Stimulated activated CD4-positive, alpha-beta T cell treated with anti-CD3 and anti-CD28 coated beads, Interleukin-12 subunit alpha, Interleukin-12 subunit beta, amount 100 ng/mL, for 48 hours (primary cell): ENCODE measurements around the gene NDNF.

ENCODE experiments used
- DNase-seq, 3 donors: peaks; one replicate each; pipeline ENCODE4 v3.0.0-alpha.2; 2020; ENCODE audit warnings: low read depth in 2 of 3, low spot score in 1 of 3

Gene NDNF

GRCh38 chr4:121072224-121073003 lies at the start of gene NDNF:
Gene NDNF, minus strand, starts transcription at chr4:121072535. Its CDS starts 26,698 bp downstream, at chr4:121045837.
- DNase-seq = peak in 1 of 3 donors; percentile 37

GRCh38 chr4:121119715-121120114 lies 47.4 kb upstream of the NDNF start:
- DNase-seq = no peak

GRCh38 chr4:121118344-121118743 lies 46.0 kb upstream of the NDNF start:
- no peak for DNase-seq

- no peak for DNase-seq
Measured at GRCh38 chr4:121114756-121115155, 42.4 kb upstream of the NDNF start.

GRCh38 chr4:121112530-121112929 lies 40.2 kb upstream of the NDNF start:
- no peak for DNase-seq

- DNase-seq = no peak
Measured at GRCh38 chr4:121108557-121108956, 36.2 kb upstream of the NDNF start.

GRCh38 chr4:121107507-121107906 lies 35.2 kb upstream of the NDNF start:
- DNase-seq = no peak

- DNase-seq = no peak
Measured at GRCh38 chr4:121100093-121100775, 27.9 kb upstream of the NDNF start.

GRCh38 chr4:121098266-121098665 lies 25.9 kb upstream of the NDNF start:
- no peak for DNase-seq

- no peak for DNase-seq
Measured at GRCh38 chr4:121096629-121097028, 24.3 kb upstream of the NDNF start.

- DNase-seq = no peak
Measured at GRCh38 chr4:121096191-121096590, 23.9 kb upstream of the NDNF start.

GRCh38 chr4:121094297-121094966 lies 22.1 kb upstream of the NDNF start:
- DNase-seq = no peak

GRCh38 chr4:121093261-121093660 lies 20.9 kb upstream of the NDNF start:
- no peak for DNase-seq

- no peak for DNase-seq
Measured at GRCh38 chr4:121091941-121092340, 19.6 kb upstream of the NDNF start.

- DNase-seq = no peak
Measured at GRCh38 chr4:121088867-121089266, 16.5 kb upstream of the NDNF start.

- DNase-seq = no peak
Measured at GRCh38 chr4:121079376-121079775, 7.0 kb upstream of the NDNF start.

- no peak for DNase-seq
Measured at GRCh38 chr4:121077496-121077895, 5.2 kb upstream of the NDNF start.

- DNase-seq = no peak
Measured at GRCh38 chr4:121076416-121076815, 4.1 kb upstream of the NDNF start.

GRCh38 chr4:121073672-121074381 lies 1.5 kb upstream of the NDNF start:
- no peak for DNase-seq

- no peak for DNase-seq
Measured at GRCh38 chr4:121073004-121073435, 685 bp upstream of the NDNF start.

- DNase-seq = no peak
Measured at GRCh38 chr4:121071640-121072223, 603 bp downstream of the NDNF start.
